D341Med (cell line): ENCODE measurements around the gene MRTFB.

Experiments
- DNase-seq: peaks from one replicate; pipeline ENCODE4 v3.0.0; 2012; ENCODE audit warnings: low spot score

Gene MRTFB

DNA sequence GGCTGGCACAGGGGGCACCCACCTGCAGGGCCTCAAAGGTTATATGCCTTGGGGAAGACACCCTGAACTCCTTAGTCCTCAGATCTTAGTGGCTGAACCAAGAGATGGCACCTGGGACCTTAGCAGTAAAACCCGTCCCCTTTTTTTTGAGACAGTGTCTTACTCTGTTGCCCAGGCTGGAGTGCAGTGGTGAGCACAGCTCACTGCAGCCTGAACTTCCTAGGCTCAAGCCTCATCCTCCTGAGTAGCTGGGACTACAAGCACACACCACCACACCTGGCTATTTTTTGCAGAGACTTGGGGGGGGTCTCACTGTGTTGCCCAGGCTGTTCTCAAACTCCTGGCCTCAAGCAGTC is 237.2 kb downstream of the MRTFB start:
- no peak for DNase-seq

DNA sequence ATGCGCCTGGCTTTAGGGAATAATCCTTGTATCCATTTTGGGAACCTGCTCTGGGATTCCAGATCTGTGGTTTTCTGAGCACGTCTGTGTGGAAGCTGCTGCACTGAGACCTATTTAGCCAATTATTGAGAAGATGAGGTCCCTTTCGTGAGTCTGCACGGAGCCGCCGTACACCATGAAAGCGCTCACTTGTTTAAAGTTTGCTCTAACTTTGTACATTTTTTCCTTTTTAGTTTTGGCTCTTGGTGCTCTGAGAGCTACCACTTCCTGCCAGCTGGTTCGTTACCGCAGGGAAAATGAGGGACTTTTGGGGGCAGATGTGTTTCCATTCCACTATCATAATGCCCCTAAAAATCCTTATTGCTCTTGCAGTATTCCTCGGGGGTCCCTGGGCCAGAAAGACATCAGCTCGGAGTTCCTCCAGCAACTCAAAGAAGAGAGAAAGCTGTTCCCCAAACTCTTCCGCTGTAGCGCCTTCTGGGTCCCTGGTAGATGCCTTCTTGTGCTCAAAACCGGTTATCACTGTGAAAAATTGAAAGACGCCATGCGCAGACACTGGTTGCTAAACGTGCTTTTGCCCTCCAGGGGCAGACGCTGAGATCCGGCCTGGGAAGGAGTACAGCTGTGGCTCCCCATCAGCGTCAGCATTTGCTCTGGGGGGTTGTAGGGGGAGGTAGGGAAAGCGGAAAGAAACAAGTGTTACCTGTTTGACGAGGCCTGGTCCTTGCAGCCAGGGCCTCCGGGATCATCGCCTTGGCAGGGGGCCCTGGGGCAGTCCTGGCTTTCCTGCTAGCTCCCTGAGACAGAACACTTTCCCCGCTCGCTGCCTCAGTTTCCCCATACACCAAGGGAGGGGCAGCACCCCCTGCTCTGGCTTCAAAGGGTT is 238.1 kb downstream of the MRTFB start:
- DNase-seq: no peak

DNA sequence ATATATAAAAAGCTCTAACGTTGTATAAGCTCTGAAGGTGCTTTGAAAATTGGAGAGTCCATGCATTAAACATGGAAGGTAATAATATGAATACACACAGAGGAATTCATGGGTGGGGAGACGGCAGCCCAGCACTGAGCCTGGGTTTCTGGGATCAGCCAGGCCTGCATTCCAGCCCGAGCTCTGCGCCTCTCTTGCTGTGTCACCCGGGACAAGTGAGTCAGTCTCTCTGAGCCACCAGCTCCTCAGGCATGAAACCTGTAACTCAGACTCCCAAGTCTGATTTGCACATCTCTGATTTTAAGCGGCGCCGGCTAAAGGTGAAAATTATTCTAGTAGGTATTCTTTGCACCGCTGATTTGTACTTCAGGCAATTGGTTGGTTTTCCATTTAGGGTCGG is 238.8 kb downstream of the MRTFB start:
- DNase-seq: no peak

DNA sequence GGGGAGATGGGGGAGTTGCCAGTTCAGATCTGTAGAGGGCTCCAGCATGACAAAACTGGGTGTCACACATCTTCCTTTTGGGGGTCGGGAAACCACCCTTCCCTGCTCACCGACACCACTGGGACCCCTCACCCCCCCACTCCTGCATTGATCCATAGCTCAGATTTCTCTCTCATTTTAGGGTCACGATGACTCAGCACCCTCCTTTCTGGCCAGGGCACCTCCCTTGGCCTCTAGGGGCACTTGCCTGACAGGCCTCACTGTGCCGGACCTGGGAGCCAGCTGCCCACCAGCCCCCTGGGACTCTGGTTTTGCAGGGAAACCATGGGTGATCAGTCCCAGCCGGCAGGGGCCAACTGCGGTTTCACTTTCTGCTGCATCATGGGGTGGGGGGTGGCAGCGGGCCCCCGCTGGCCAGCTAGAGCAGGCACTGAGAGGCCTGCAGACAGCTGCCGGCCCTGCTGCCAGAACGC is 239.4 kb downstream of the MRTFB start:
- no peak for DNase-seq

DNA sequence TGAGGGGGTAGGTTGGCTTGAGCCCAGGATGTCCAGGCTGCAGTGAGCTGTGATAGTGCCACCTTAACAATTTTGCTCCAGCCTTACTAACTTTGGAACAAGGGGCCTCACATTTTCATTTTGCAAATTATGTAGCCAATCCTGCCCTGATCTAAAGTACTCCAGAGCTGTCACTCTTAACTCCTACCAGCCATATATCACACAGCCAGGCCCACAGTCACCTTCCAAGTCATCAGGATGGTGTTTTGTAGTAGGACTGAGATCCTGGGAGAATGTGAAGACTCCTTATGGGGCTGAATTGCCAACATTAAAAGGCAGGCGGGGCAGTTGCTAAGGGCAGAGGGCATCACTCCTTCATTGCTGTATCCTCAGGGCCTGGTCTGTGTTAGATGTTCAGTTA is 243.0 kb downstream of the MRTFB start:
- DNase-seq: no peak

DNA sequence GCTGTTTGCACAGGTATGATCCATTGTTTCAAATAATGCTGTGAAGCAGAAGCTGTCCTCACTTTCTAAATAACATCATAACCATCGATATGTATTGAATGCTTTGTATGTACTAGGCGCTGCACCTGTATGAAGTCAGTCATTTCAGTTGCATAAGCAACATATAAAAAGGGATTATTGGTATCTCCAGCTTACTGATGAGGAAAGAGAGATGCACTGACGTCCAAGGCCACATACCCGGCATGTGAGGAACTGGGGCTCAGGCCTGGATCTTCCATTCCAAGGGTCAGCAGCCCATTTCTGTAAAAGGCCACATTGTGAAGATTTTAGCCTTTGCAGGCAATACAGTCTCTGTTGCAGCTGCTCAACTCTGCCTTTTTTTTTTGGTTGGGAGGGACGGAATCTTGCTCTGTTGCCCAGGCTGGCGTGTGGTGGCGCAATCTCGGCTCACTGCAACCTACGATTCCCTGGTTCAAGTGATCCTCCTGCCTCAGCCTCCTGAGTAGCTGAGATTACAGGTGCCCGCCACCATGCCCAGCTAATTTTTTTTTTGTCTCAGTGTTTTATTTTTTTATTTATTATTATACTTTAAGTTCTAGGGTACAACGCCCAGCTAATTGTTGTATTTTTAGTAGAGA is 244.7 kb downstream of the MRTFB start:
- DNase-seq: no peak
